Middle frontal gyrus (tissue), 1 donor: ENCODE data around the gene TRPC6.

Experiments used
- DNase-seq: peaks from one replicate; pipeline ENCODE4 v3.0.0-alpha.2; 2015; ENCODE audit warnings: low spot score; ENCODE audit errors: extremely low spot score

Gene TRPC6

DNA sequence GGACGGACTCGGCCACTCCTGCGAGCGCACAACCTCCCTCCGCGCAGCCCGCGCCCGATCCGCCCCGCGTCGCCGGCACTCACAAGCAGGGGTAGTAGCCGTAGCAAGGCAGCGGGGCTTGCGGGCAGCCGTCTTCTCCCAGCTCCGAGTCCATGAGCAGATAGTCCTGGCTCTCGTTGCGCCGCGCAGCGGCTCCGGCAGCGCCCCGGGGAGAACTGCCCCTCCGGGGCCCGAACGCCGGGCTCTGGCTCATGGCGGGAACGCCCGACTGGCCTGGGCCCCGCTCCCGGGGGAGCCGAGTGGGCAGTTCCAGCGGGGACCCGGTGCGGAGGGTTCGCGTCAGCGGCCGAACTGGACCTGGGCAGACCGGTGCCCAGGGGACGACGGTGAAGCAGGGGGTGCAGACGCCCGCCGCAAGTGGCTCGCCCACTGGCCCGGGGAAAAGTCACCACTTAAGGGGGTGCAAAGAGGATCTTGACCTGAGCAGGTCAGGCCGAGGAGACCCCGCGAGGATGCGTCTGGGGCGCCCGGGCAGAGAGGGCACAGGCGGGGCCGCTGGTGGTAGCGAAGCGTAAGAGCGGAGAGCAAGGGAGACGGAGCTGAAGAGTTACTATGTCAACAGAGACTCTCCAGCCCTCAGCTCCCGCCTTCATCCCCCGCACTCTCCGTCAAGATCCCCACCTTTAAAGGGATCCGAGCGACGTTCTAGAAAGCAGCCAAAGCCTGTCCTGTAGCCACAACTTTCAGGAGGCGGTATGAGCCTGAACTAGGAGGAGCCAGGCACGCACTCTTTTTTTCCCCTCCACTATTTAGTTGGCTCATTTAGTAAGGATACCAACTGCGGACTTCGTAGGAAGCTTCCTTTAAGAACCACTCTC is at the start of gene TRPC6:
Gene TRPC6, minus strand, starts transcription at position 757 of the 878 bp plus-strand sequence. Its CDS starts 504 bp downstream, at position 253.
- DNase-seq, result no peak

- DNase-seq, result no peak
Observed at GRCh38 chr11:101620026-101620425, 36.2 kb upstream of the TRPC6 start.

GRCh38 chr11:101618709-101619108 is 34.9 kb upstream of the TRPC6 start:
- no peak for DNase-seq

- DNase-seq, result no peak
Observed at GRCh38 chr11:101617735-101618332, 34.0 kb upstream of the TRPC6 start.

GRCh38 chr11:101612481-101612880 is 28.7 kb upstream of the TRPC6 start:
- no peak for DNase-seq

DNA sequence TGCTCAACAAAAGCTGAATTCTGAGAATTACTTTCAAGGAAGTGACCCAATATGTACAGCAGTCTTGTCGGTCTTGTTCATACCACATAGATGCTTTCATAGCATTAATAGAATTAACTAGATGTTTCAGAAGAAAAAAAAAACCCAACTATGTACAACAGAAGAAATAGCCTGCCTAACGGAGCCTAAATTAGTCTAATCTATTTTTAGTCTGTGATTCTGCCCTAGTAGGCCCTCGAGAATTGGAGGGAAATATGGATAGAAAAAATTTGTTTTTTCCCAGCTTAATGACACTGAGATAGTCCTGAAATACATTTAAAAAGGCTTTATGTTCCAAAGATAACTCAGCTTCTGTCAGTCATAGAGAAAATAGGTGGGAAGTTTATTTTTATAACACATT is 17.1 kb upstream of the TRPC6 start:
- no peak for DNase-seq

DNA sequence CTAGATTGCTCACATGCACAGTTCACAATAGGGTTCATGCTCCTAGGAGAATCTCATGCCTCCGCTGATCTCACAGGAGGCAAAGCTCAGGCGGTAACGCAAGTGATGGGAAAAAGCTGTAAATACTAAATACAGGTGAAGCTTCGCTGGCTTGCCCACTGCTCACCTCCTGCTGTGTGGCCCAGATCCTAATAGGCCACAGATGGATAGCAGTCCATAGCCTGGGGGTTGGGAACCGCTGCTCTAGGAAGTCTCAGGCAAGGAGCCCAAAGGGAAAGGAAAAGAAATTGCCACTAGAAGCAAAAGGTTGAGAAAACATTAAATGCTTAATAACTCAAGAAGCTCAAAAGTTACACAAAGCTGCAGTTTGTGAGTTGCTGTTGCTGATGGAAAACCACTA is 3.2 kb upstream of the TRPC6 start:
- no peak for DNase-seq

DNA sequence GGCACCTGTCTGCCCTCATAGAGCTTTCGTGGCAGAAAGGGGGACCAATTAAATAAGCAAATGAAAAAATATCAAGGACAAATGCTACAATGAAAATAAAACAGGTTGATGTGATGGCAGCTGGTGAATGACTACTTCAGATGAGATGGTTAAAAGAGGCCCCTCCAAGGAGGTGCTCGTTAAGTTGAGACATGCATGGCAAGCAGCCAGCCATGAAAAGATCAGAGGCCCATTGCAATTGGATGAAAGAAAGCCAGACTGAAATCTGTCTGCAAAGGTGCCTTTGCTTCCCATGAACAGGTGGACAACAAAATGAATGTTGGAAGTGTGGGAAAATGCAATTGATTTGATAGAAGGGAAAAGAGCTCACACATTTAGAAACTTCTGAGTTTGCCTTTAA is 848 bp upstream of the TRPC6 start:
- DNase-seq, result no peak

GRCh38 chr11:101584129-101584515 is 315 bp upstream of the TRPC6 start:
- no peak for DNase-seq

- no peak for DNase-seq
Observed at GRCh38 chr11:101582989-101583250, 887 bp downstream of the TRPC6 start.

GRCh38 chr11:101582236-101582988 is 1.4 kb downstream of the TRPC6 start:
- no peak for DNase-seq

DNA sequence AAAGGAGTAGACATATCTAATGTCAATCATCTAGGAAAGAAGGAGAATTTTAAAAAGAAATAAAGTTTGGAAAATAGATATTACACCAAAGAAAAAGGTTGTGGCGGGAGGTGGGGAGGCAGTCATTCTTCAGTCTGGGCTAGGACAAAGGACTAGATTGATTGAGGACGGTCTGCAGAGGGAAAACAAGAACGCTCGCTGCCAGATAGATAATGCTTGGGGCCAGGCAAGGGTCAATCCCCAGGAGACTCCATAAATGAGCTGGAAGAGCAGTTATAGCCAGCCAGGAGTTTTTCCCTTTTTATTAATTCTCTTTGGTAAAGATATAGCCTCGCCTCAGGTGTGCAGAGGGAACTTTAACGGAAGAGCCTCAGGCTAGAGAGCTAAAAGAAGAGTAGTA is 6.3 kb downstream of the TRPC6 start:
- no peak for DNase-seq

DNA sequence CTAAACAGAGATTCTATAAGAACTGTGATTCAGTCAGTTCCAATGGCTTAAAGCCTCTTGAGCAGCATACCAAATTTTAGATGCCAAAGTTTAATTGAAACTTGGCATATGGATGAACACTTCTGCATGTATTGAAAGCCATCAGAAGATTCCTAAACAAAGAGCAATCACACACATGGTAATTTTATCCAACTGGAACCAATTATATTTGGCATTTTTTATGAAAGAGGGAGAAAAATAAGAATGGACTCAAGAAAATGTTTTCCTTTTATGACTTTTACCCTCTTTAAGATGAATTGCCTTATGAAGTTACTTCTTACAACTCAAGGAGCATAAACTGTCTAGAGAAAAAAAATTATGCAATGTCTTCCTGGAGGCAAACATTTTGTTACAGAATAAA is 7.4 kb downstream of the TRPC6 start:
- no peak for DNase-seq

DNA sequence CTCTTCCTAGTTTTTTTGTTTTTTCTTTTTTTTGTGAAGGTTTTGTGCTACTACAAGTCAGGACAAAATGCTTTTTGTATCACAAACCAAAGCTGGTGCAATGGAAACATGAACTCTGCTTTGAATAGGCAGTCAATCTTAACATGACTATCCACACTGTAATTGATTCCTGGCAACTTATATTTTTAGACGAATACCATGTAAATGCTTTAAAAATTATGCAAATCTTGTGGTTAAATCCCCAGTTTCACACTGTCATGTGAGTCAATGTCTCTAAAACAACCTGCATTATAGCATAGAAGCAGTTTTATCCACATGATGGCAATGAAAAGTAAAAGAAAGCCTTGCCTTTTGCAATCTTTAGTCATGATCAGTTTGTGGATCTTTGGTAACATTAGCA is 8.9 kb downstream of the TRPC6 start:
- no peak for DNase-seq

GRCh38 chr11:101567071-101567470 is 16.7 kb downstream of the TRPC6 start:
- DNase-seq, result no peak

DNA sequence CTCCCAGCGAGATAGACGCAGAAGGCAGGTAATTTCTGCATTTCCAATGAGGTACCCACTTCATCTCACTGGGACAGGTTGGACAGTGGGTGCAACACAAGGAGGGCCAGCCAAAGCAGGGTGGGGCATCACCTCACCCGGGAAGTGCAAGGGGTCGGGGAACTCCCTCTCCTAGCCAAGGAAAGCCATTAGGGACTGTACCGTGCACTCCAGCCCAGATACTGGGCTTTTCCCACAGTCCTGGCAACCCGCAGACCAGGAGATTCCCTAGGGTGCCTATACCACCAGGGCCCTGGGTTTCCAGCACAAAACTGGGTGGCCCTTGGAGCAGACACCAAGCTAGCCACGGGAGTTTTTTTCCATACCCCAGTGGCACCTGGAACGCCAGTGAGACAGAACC is 17.2 kb downstream of the TRPC6 start:
- DNase-seq, result no peak

- no peak for DNase-seq
Observed at GRCh38 chr11:101563166-101563565, 20.6 kb downstream of the TRPC6 start.

DNA sequence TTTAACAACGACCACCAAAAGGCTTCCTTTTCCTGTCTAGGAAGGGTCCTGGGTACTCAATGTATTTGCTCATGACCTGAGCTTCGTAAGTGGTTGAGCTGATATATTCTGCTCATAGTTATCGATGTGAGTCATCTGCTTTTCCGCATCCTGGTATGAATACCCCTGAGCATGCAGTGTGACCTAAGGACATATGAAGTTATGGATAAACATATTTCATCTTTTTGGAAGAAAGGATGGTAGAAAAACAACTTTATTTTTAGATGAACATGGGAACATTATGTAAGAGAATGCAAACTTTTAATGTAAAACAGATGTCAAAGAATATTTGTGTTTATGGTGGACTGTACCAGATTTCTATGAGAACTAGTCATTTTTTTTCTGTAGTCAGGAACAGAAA is 28.4 kb downstream of the TRPC6 start:
- DNase-seq, result no peak

DNA sequence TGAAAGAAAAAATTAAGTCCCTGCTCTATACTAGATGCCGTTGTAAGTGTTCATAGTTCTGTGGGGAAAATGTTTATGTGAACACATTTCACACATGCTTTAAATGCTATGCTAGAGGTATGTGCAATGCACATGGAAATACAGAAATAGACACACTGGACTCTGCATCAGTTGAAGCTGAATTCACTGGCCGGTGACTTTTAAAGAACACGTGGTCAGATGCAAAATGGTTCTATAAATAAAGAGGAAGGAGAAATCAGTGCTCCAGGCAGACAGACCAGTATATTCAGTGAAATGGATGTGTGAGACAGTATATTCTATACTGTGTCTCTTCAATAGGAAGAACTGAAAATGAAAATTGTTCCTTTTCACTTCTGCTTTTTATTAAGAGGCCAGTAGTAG is 29.9 kb downstream of the TRPC6 start:
- DNase-seq, result no peak

GRCh38 chr11:101552888-101553287 is 30.9 kb downstream of the TRPC6 start:
- no peak for DNase-seq

- DNase-seq, result no peak
Observed at GRCh38 chr11:101528541-101528940, 55.3 kb downstream of the TRPC6 start.

DNA sequence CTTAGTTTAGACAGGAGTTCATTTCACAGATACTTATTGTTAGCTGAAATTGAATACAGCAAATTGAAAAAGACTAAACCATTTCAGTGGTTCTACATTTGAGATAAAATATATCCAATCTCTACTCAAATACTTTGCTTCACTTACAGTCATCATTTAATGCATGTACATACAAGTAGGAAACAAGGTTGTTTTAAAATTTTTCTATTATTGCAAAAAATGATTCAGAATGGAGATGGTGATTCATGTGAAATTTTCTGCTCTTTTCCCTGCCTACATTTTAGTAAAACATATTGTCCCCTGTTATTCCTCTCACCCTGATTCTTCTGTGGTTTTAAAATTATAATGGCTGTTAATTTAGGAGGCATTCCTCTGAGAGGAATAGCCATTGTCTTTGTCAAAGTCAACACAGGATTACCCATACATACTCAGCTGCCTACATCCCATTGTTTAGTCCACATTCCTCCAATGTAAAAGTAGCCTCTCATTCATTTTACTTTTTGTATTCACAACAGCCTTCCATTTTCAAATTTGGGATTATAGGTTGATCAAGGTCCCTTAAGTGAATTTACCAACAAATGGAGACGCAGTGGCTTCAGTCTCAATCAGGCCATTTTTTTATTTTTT is 60.1 kb downstream of the TRPC6 start:
- DNase-seq, result no peak
